H1 (cell line): ENCODE results near the gene BORCS6. TPM values are rescaled to one million over a fixed set of nuclear protein-coding genes. Genes with fewer than 3 reads are reported as not detected.
"Not testable (repeated sequence)": the region's sequence is repeated elsewhere in the genome, so short reads cannot be mapped to it uniquely, and the experiment has no call there.

Source experiments
- CTCF ChIA-PET: fragments of 300-600 bp; sonication (Branson Sonifier 250); formaldehyde crosslinking; loops from one replicate; lab custom pipeline; 2021; ENCODE audit not compliant: partially characterized antibody; lab: Charles Lee
- POLR2A ChIA-PET: fragments of 300-600 bp; sonication (Branson Sonifier 250); formaldehyde crosslinking; loops from one replicate; lab custom pipeline; 2021; ENCODE audit warnings: inconsistent platforms; ENCODE audit not compliant: partially characterized antibody; lab: Charles Lee
- DNase-seq, 2 experiments: peaks; one replicate each; pipeline versions ENCODE4 v3.0.0 to v3.0.0-alpha.2; 2010 to 2022; ENCODE audit warnings: low spot score in 2 of 2, low read depth in 1 of 2, mixed read lengths in 1 of 2
- FAIRE-seq: peaks from 2 replicates; lab custom pipeline; 2011; peaks lifted over from hg19 to GRCh38; lab: Jason Lieb, UNC
- H2AFZ ChIP-seq: 2 replicates; pipeline ENCODE4 v1.8.1; 2012; ENCODE audit warnings: low read length, inconsistent platforms
- H2AK5ac ChIP-seq: 2 replicates; pipeline ENCODE4 v1.6.1; 2013; ENCODE audit warnings: low read depth, low read length
- H2BK120ac ChIP-seq: replicated peaks from 2 replicates; pipeline ENCODE3; 2013; ENCODE audit warnings: low read depth, low read length, inconsistent platforms
- H2BK12ac ChIP-seq: 2 replicates; pipeline ENCODE4 v1.6.1; 2013; ENCODE audit warnings: low read depth, low read length
- H2BK15ac ChIP-seq: 2 replicates; pipeline ENCODE4 v1.6.1; 2013; ENCODE audit warnings: low read length
- H2BK20ac ChIP-seq: 2 replicates; pipeline ENCODE4 v1.6.1; 2013; ENCODE audit warnings: low read length
- H2BK5ac ChIP-seq: 2 replicates; pipeline ENCODE4 v1.6.1; 2013; ENCODE audit warnings: low read depth, low read length
- H3K14ac ChIP-seq: 2 replicates; pipeline ENCODE4 v1.6.1; 2013; ENCODE audit warnings: inconsistent platforms; ENCODE audit not compliant: insufficient read length
- H3K18ac ChIP-seq: 2 replicates; pipeline ENCODE4 v1.6.1; 2013; ENCODE audit warnings: low read length; ENCODE audit errors: extremely low read depth
- H3K23ac ChIP-seq: 2 replicates; pipeline ENCODE4 v1.6.1; 2013; ENCODE audit warnings: inconsistent platforms; ENCODE audit not compliant: insufficient read length
- H3K23me2 ChIP-seq: 2 replicates; pipeline ENCODE4 v1.6.1; 2013; ENCODE audit warnings: low read depth, low read length
- H3K27ac ChIP-seq: 2 replicates; pipeline ENCODE4 v1.6.1; 2011; ENCODE audit warnings: low read depth, low read length, inconsistent platforms
- H3K27me3 ChIP-seq, 4 experiments: replicated peaks in 1 of 4; 1 replicate in 1 of 4; 2 replicates in 3 of 4; pipeline versions ENCODE4 v1.6.1 to v1.8.1; 2011 to 2013; ENCODE audit warnings: low read length in 3 of 4, mild to moderate bottlenecking in 3 of 4, inconsistent platforms in 2 of 4, mixed read lengths in 2 of 4, moderate library complexity in 1 of 4; ENCODE audit not compliant: control insufficient read depth in 3 of 4, insufficient read depth in 3 of 4; ENCODE audit errors: extremely low read depth in 1 of 4
- H3K36me3 ChIP-seq, 4 experiments: 2 replicates each; pipeline versions ENCODE4 v1.6.1 to v1.8.1; 2011 to 2013; ENCODE audit warnings: mild to moderate bottlenecking in 4 of 4, low read length in 3 of 4, moderate library complexity in 2 of 4, control low read depth in 1 of 4, inconsistent platforms in 1 of 4; ENCODE audit not compliant: insufficient read depth in 4 of 4, control insufficient read depth in 2 of 4
- H3K4ac ChIP-seq: replicated peaks from 2 replicates; pipeline ENCODE3; 2013; ENCODE audit warnings: low read length, low read depth, mixed read lengths, inconsistent platforms; ENCODE audit not compliant: insufficient read length
- H3K4me1 ChIP-seq, 4 experiments: replicated peaks in 1 of 4; 1 replicate in 1 of 4; 2 replicates in 3 of 4; pipeline versions ENCODE4 v1.6.1 to v1.8.1; 2011 to 2013; ENCODE audit warnings: low read length in 3 of 4, inconsistent platforms in 2 of 4, mixed read lengths in 1 of 4; ENCODE audit not compliant: insufficient read depth in 4 of 4, control insufficient read depth in 3 of 4
- H3K4me2 ChIP-seq, 2 experiments: 2 replicates each; pipeline versions ENCODE4 v1.6.1 to v1.8.1; 2011 to 2013; ENCODE audit warnings: low read depth in 2 of 2, low read length in 2 of 2, control low read depth in 1 of 2, inconsistent platforms in 1 of 2, mild to moderate bottlenecking in 1 of 2; ENCODE audit not compliant: insufficient read depth in 1 of 2
- H3K4me3 ChIP-seq, 4 experiments: fragments of 200-600, 300-600 bp in 1 of 4; sonication (generic), shearing (Covaris generic), sonication (Bioruptor Twin) in 1 of 4; 2 replicates each; pipeline versions ENCODE4 v1.5.1 to v1.8.1; 2011 to 2016; ENCODE audit warnings: low read length in 4 of 4, low read depth in 3 of 4, control low read depth in 2 of 4, inconsistent platforms in 2 of 4, mild to moderate bottlenecking in 2 of 4, mixed read lengths in 1 of 4, moderate library complexity in 1 of 4; ENCODE audit not compliant: insufficient read depth in 2 of 4; ENCODE audit errors: extremely low read depth in 1 of 4
- H3K56ac ChIP-seq: replicated peaks from 2 replicates; pipeline ENCODE3; 2013; ENCODE audit warnings: low read depth, mild to moderate bottlenecking, mixed read lengths, low read length, inconsistent platforms; ENCODE audit not compliant: insufficient read length
- H3K79me1 ChIP-seq: 2 replicates; pipeline ENCODE4 v1.6.1; 2013; ENCODE audit warnings: low read depth, low read length, control low read depth
- H3K79me2 ChIP-seq, 2 experiments: 2 replicates each; pipeline versions ENCODE4 v1.6.1 to v1.8.1; 2012 to 2013; ENCODE audit warnings: low read length in 2 of 2, mild to moderate bottlenecking in 2 of 2, inconsistent platforms in 1 of 2; ENCODE audit not compliant: insufficient read depth in 2 of 2, control insufficient read depth in 1 of 2
- H3K9ac ChIP-seq, 4 experiments: replicated peaks in 1 of 4; 1 replicate in 1 of 4; 2 replicates in 3 of 4; pipeline versions ENCODE4 v1.6.1 to v1.8.1; 2011 to 2013; ENCODE audit warnings: low read depth in 3 of 4, low read length in 3 of 4, control low read depth in 2 of 4, mild to moderate bottlenecking in 2 of 4, moderate library complexity in 2 of 4, inconsistent platforms in 1 of 4; ENCODE audit errors: extremely low read depth in 1 of 4
- H3K9me3 ChIP-seq, 2 experiments: 2 replicates each; pipeline versions ENCODE4 v1.6.1 to v1.8.1; 2012 to 2013; ENCODE audit warnings: mild to moderate bottlenecking in 2 of 2, moderate library complexity in 2 of 2, control low read depth in 1 of 2, inconsistent platforms in 1 of 2, low read depth in 1 of 2, low read length in 1 of 2, mixed read lengths in 1 of 2; ENCODE audit not compliant: insufficient read depth in 2 of 2
- H4K20me1 ChIP-seq, 2 experiments: replicated peaks in 1 of 2; 2 replicates each; pipeline versions ENCODE3 to v1.8.1; 2011 to 2013; ENCODE audit warnings: inconsistent platforms in 2 of 2, low read length in 2 of 2, mild to moderate bottlenecking in 1 of 2; ENCODE audit not compliant: insufficient read depth in 2 of 2, control insufficient read depth in 1 of 2
- H4K5ac ChIP-seq: 2 replicates; pipeline ENCODE4 v1.6.1; 2013; ENCODE audit warnings: low read length, low read depth, mixed read lengths, inconsistent platforms; ENCODE audit not compliant: insufficient read length
- H4K8ac ChIP-seq: 2 replicates; pipeline ENCODE4 v1.8.0; 2013; ENCODE audit warnings: mild to moderate bottlenecking, moderate library complexity, low read length, inconsistent platforms; ENCODE audit not compliant: insufficient read depth; ENCODE audit errors: extremely low read depth
- H4K91ac ChIP-seq: replicated peaks from 2 replicates; pipeline ENCODE3; 2013; ENCODE audit warnings: low read length, mixed read lengths, inconsistent platforms; ENCODE audit not compliant: insufficient read length
- TBP ChIP-seq: IDR thresholded peaks from 2 replicates; pipeline ENCODE4 v1.6.1; 2011; ENCODE audit warnings: low read depth, low read length, improper control_type of control experiment
- WGBS, 2 experiments: shearing (Covaris generic) in 1 of 2; methylation state at CpG; one replicate each; pipeline versions ENCODE4 v1.1.6 to v1.1.7; 2013 to 2015; ENCODE audit warnings: low lambda C conversion rate in 2 of 2, mixed read lengths in 2 of 2, inconsistent platforms in 1 of 2, low coverage in 1 of 2, missing lambda C conversion rate in 1 of 2; ENCODE audit not compliant: insufficient replicate concordance in 2 of 2, insufficient coverage in 1 of 2, insufficient read length in 1 of 2; ENCODE audit errors: extremely low coverage in 1 of 2, missing lambda C conversion rate in 1 of 2; 5-methylcytosine and 5-hydroxymethylcytosine counted together
- polyA plus RNA-seq, 7 experiments: library from polyadenylated mRNA; depleted of rRNA in 3 of 7; stranded (reverse) in 5 of 7; unstranded in 2 of 7; fragments of >200 nt in 5 of 7; fragments of 200-250 nt in 2 of 7; gene quantifications; 1 replicate in 5 of 7; 2 replicates in 1 of 7; 4 replicates in 1 of 7; pipeline versions ENCODE4 v1.2.1 to v1.2.3, GENCODE V29; 2011 to 2013; ENCODE audit warnings: missing spikeins in 2 of 7, mixed read lengths in 2 of 7
- total RNA-seq: library from RNA; stranded (reverse); fragmentation: NEBNext Ultra II Directional; extraction: Animal tissue kit (Norgen Biotek cat#: 25700); gene quantifications from 2 replicates; pipeline ENCODE4 v1.2.1, GENCODE V29; 2021

BORCS6 gene
- total and polyA plus RNA-seq, 2 of the 8 experiments (the other 6 are each of a cell fraction or from before 2014, with no cell fraction given), result 3.3 to 3.6 TPM

DNA sequence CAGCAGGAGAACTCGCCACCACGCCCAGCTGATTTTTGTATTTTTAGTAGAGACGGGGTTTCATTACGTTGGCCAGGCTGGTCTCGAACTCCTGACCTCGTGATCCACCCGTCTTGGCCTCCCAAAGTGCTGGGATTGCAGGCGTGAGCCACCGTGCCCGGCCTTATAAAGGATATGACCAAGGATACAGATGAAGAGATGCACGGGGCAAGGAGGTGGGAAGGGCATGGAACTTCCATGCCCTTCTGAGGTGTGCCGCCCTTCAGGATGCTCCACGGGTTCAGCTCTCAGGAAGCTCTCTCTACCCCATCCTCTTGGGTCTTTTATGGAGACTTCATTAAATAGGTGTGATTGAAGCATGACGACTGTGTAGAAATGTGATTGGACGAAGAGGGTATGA is 24.0 kb upstream of the BORCS6 start:
- CTCF ChIA-PET, result interaction anchor here (2.7 kb wide), 1 partner anchor 14 kb away, joined by 7 read pairs; no protein-coding TSS in a partner anchor
- H4K5ac ChIP-seq, H4K8ac ChIP-seq, H3K14ac ChIP-seq, H2BK5ac ChIP-seq, DNase-seq, H3K4me3 ChIP-seq, H4K91ac ChIP-seq, H2BK12ac ChIP-seq, H2BK20ac ChIP-seq, H2BK15ac ChIP-seq, H4K20me1 ChIP-seq, H3K4me2 ChIP-seq, H3K23me2 ChIP-seq, H3K4ac ChIP-seq, H3K27me3 ChIP-seq, H3K36me3 ChIP-seq, H3K79me1 ChIP-seq, H3K56ac ChIP-seq, H3K4me1 ChIP-seq, H3K9me3 ChIP-seq, H3K9ac ChIP-seq, H3K27ac ChIP-seq, H3K18ac ChIP-seq, H2AK5ac ChIP-seq, H2BK120ac ChIP-seq, H2AFZ ChIP-seq, H3K23ac ChIP-seq, FAIRE-seq: not testable (repeated sequence)
- 86% methylated on average over 15 of the region's 15 CpGs; no CpG with 5 or more reads in 1 of the 2 experiments for WGBS, 2 experiments
- POLR2A ChIA-PET, result interaction anchor here (1.0 to 19.6 kb wide), 6 partner anchors 8 to 60 kb away, joined by 3 to 373 read pairs (median 4); partner anchors contain the start of genes BORCS6 and PFAS
- H3K79me2 ChIP-seq, result peaks cover 3 to 11% of the 10 kb centered on the region in 2 experiments
- peak; percentile 34; the same call in 1 of the 2 replicates for TF ChIP-seq TBP
